ENCODE results near the gene CNTN3.

GRCh38 chr3:74642876-74643275, 28.4 kb upstream of the CNTN3 start:
- TF ChIP-seq CTCF (conservative IDR thresholded peaks at IDR 0.05; ENCODE audit: low read depth, low read length) (no peak), EZH2 (IDR thresholded peaks at IDR 0.05; ENCODE audit: low read length, unreplicated experiment) (no peak), EZH2phosphoT487 (IDR thresholded peaks at IDR 0.05; ENCODE audit: borderline replicate concordance, low read length) (no peak)

Measured in PC-3 (cell line).